Mesenchymal stem cell (in vitro differentiated cells and primary cell): ENCODE data around the gene C6orf15.
A peak's percentile ranks its signal among the peaks of the same experiment; 100 is the strongest.

Experiments
- DNase-seq: peaks from one replicate; pipeline ENCODE4 v3.0.0-alpha.2; 2013
- H2AFZ ChIP-seq: one replicate; pipeline ENCODE4 v1.6.1; 2013; ENCODE audit warnings: low read depth, mild to moderate bottlenecking, control low read depth, inconsistent platforms, low read length, moderate library complexity
- H2AK5ac ChIP-seq: 2 replicates; pipeline ENCODE4 v1.6.1; 2013; ENCODE audit warnings: low read length, moderate library complexity, mild to moderate bottlenecking, inconsistent platforms; ENCODE audit not compliant: severe bottlenecking
- H2BK120ac ChIP-seq: one replicate; pipeline ENCODE4 v1.6.1; 2013; ENCODE audit warnings: low read depth, mild to moderate bottlenecking, inconsistent platforms, low read length, moderate library complexity
- H2BK12ac ChIP-seq, 2 experiments: one replicate each; pipeline ENCODE4 v1.6.1; 2013; ENCODE audit warnings: inconsistent platforms in 2 of 2, low read length in 2 of 2, mild to moderate bottlenecking in 2 of 2, moderate library complexity in 2 of 2, control low read depth in 1 of 2
- H2BK15ac ChIP-seq: one replicate; pipeline ENCODE4 v1.6.1; 2013; ENCODE audit warnings: mild to moderate bottlenecking, low read depth, inconsistent platforms; ENCODE audit not compliant: poor library complexity, severe bottlenecking
- H2BK5ac ChIP-seq: 2 replicates; pipeline ENCODE4 v1.6.1; 2013; ENCODE audit warnings: low read depth, mild to moderate bottlenecking, low read length, control low read depth, inconsistent platforms; ENCODE audit not compliant: poor library complexity, severe bottlenecking
- H3K14ac ChIP-seq, 2 experiments: one replicate each; pipeline ENCODE4 v1.6.1; 2013; ENCODE audit warnings: inconsistent platforms in 2 of 2, low read length in 2 of 2, control low read depth in 1 of 2, mild to moderate bottlenecking in 1 of 2, moderate library complexity in 1 of 2
- H3K18ac ChIP-seq, 2 experiments: one replicate each; pipeline ENCODE4 v1.6.1; 2013; ENCODE audit warnings: inconsistent platforms in 2 of 2, low read length in 2 of 2, control low read depth in 1 of 2, low read depth in 1 of 2, mild to moderate bottlenecking in 1 of 2
- H3K23ac ChIP-seq, 2 experiments: one replicate each; pipeline ENCODE4 v1.6.1; 2013; ENCODE audit warnings: inconsistent platforms in 2 of 2, low read length in 2 of 2, mild to moderate bottlenecking in 2 of 2, moderate library complexity in 2 of 2, control low read depth in 1 of 2
- H3K27ac ChIP-seq: 2 replicates; pipeline ENCODE4 v1.5.1; 2013; ENCODE audit warnings: mild to moderate bottlenecking, moderate library complexity, low read length, control low read depth, inconsistent platforms; ENCODE audit not compliant: poor library complexity, severe bottlenecking
- H3K27me3 ChIP-seq, 2 experiments: 2 replicates each; pipeline versions ENCODE4 v1.6.1 to v1.7.0; 2013; ENCODE audit warnings: low read length in 2 of 2, mild to moderate bottlenecking in 2 of 2, moderate library complexity in 2 of 2, control low read depth in 1 of 2, inconsistent platforms in 1 of 2; ENCODE audit not compliant: control insufficient read depth in 1 of 2, insufficient read depth in 1 of 2
- H3K36me3 ChIP-seq, 2 experiments: 2 replicates each; pipeline versions ENCODE4 v1.6.1 to v1.7.0; 2013; ENCODE audit warnings: low read length in 2 of 2, control low read depth in 1 of 2, inconsistent platforms in 1 of 2, low read depth in 1 of 2, mild to moderate bottlenecking in 1 of 2; ENCODE audit not compliant: insufficient read depth in 2 of 2, control insufficient read depth in 1 of 2
- H3K4ac ChIP-seq, 2 experiments: one replicate each; pipeline ENCODE4 v1.6.1; 2013; ENCODE audit warnings: inconsistent platforms in 2 of 2, low read length in 2 of 2, mild to moderate bottlenecking in 2 of 2, moderate library complexity in 2 of 2, control low read depth in 1 of 2, low read depth in 1 of 2
- H3K4me1 ChIP-seq: 2 replicates; pipeline ENCODE4 v1.6.1; 2013; ENCODE audit warnings: low read depth, low read length, control low read depth; ENCODE audit not compliant: control insufficient read depth, insufficient read depth
- H3K4me2 ChIP-seq: 2 replicates; pipeline ENCODE4 v1.6.1; 2013; ENCODE audit warnings: low read length, mild to moderate bottlenecking, inconsistent platforms; ENCODE audit not compliant: poor library complexity, severe bottlenecking
- H3K4me3 ChIP-seq, 2 experiments: 2 replicates each; pipeline versions ENCODE4 v1.5.1 to v1.7.0; 2013; ENCODE audit warnings: low read length in 2 of 2, mild to moderate bottlenecking in 2 of 2, control low read depth in 1 of 2, low read depth in 1 of 2; ENCODE audit not compliant: insufficient read depth in 1 of 2
- H3K79me1 ChIP-seq: replicated peaks from 2 replicates; pipeline ENCODE4 v1.6.1; 2013; ENCODE audit warnings: mild to moderate bottlenecking, control low read depth, low read length, inconsistent platforms; ENCODE audit not compliant: poor library complexity, severe bottlenecking
- H3K9ac ChIP-seq: 2 replicates; pipeline ENCODE4 v1.7.0; 2013; ENCODE audit warnings: mild to moderate bottlenecking, low read length, moderate library complexity
- H3K9me3 ChIP-seq: 2 replicates; pipeline ENCODE4 v1.7.0; 2013; ENCODE audit warnings: mild to moderate bottlenecking, low read length; ENCODE audit not compliant: control insufficient read depth
- H4K8ac ChIP-seq: one replicate; pipeline ENCODE4 v1.6.1; 2013; ENCODE audit warnings: inconsistent platforms, mild to moderate bottlenecking, low read length, moderate library complexity
- H4K91ac ChIP-seq: one replicate; pipeline ENCODE4 v1.6.1; 2013; ENCODE audit warnings: mild to moderate bottlenecking, low read length, inconsistent platforms
- WGBS: methylation state at CpG from one replicate; pipeline ENCODE4 v1.1.7; 2013; ENCODE audit warnings: mixed read lengths; 5-methylcytosine and 5-hydroxymethylcytosine counted together

The C6orf15 gene

GRCh38 chr6:31152781-31153180, 40.4 kb upstream of the C6orf15 start:
- Histone ChIP-seq H3K4ac (no peak overlapping the region), H4K91ac (no peak overlapping the region), H2BK5ac (no peak overlapping the region), H3K27me3 (no peaks in the 10 kb centered on the region), H2BK12ac (no peak overlapping the region), H2BK15ac (no peak overlapping the region), H2AK5ac (peak overlapping the region; percentile 79), H3K4me3 (no peak overlapping the region), H4K8ac (no peak overlapping the region), H3K23ac (no peak overlapping the region), H3K14ac (no peak overlapping the region), H3K36me3 (peaks cover 34 to 43% of the 10 kb centered on the region in 2 experiments), H2BK120ac (no peak overlapping the region), H3K4me2 (no peak overlapping the region), H3K9ac (no peak overlapping the region), H3K79me1 (peaks cover 14% of the 10 kb centered on the region), H3K9me3 (no peaks in the 10 kb centered on the region), H3K4me1 (peaks cover 20% of the 10 kb centered on the region), H3K18ac (no peak overlapping the region), H2AFZ (no peak overlapping the region), H3K27ac (peak overlapping the region; percentile 63)
- 95% methylated on average over 7 of the region's 7 CpGs for WGBS
- DNase-seq = no peak

- Histone ChIP-seq H3K9ac (no peak overlapping the region), H2AK5ac (no peak overlapping the region), H3K79me1 (peaks cover 3% of the 10 kb centered on the region), H2AFZ (no peak overlapping the region), H4K8ac (no peak overlapping the region), H3K27ac (no peak overlapping the region), H2BK120ac (no peak overlapping the region), H2BK5ac (no peak overlapping the region), H3K14ac (no peak overlapping the region), H3K4me2 (no peak overlapping the region), H3K4me1 (peaks cover 12% of the 10 kb centered on the region), H3K9me3 (no peaks in the 10 kb centered on the region), H3K18ac (no peak overlapping the region), H3K4ac (no peak overlapping the region), H4K91ac (no peak overlapping the region), H2BK15ac (no peak overlapping the region), H3K23ac (no peak overlapping the region), H2BK12ac (no peak overlapping the region), H3K4me3 (no peak overlapping the region), H3K27me3 (no peaks in the 10 kb centered on the region), H3K36me3 (peaks cover 41 to 44% of the 10 kb centered on the region in 2 experiments)
- no peak for DNase-seq
- WGBS = 83% methylated on average over 6 of the region's 6 CpGs
These were observed 37.6 kb upstream of the C6orf15 start for GRCh38 chr6:31149827-31150447.

DNA sequence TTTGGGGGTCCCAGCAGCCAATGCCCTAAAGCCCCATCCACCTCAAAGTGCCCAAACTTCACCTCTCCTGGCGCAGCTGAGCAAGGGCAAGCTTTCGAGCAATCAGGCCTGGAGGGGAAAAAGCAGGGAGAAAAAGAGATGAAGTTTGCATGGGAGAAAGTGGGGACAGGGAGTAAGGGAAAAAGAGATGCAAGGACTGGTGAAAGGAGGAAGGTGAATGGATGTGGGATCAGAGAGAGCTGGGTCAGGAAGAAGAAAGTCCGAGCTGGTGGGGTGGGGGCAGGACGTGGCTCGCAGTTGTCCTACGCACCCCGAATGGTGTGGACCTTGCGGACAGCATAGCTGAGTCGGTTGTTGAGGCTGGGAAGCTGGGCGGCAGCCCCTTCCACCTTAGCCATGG, 33.0 kb upstream of the C6orf15 start:
- Histone ChIP-seq H2BK5ac (no peak overlapping the region), H3K18ac (no peak overlapping the region), H4K8ac (no peak overlapping the region), H3K9me3 (no peaks in the 10 kb centered on the region), H3K4me2 (no peak overlapping the region), H3K9ac (no peak overlapping the region), H3K23ac (no peak overlapping the region), H3K27me3 (no peaks in the 10 kb centered on the region), H2AFZ (no peak overlapping the region), H2BK120ac (no peak overlapping the region), H3K14ac (no peak overlapping the region), H4K91ac (no peak overlapping the region), H3K36me3 (peaks cover 35 to 37% of the 10 kb centered on the region in 2 experiments), H3K27ac (no peak overlapping the region), H3K4me3 (no peak overlapping the region), H2BK12ac (no peak overlapping the region), H2BK15ac (no peak overlapping the region), H3K79me1 (no peaks in the 10 kb centered on the region), H3K4me1 (peaks cover 14% of the 10 kb centered on the region), H3K4ac (no peak overlapping the region), H2AK5ac (no peak overlapping the region)
- no peak for DNase-seq
- WGBS = 92% methylated on average over 10 of the region's 10 CpGs

- Histone ChIP-seq H4K8ac (no peak overlapping the region), H2BK15ac (no peak overlapping the region), H3K9me3 (no peaks in the 10 kb centered on the region), H3K4me1 (peaks cover 13% of the 10 kb centered on the region), H2AK5ac (no peak overlapping the region), H3K4me3 (no peak overlapping the region), H3K4me2 (no peak overlapping the region), H3K14ac (no peak overlapping the region), H2BK5ac (no peak overlapping the region), H2AFZ (no peak overlapping the region), H3K23ac (no peak overlapping the region), H3K27me3 (no peaks in the 10 kb centered on the region), H4K91ac (no peak overlapping the region), H3K9ac (no peak overlapping the region), H3K36me3 (peaks cover 31 to 32% of the 10 kb centered on the region in 2 experiments), H2BK120ac (no peak overlapping the region), H2BK12ac (no peak overlapping the region), H3K79me1 (no peaks in the 10 kb centered on the region), H3K4ac (no peak overlapping the region), H3K18ac (no peak overlapping the region), H3K27ac (no peak overlapping the region)
- DNase-seq = no peak
- WGBS = 73% methylated on average over 8 of the region's 11 CpGs
These were observed 32.6 kb upstream of the C6orf15 start for GRCh38 chr6:31144970-31145340.
